ENCODE data around the gene DENND2A. TPM values are rescaled to one million over a fixed set of nuclear protein-coding genes. Genes with fewer than 3 reads are reported as not detected.

The DENND2A gene, protein sequence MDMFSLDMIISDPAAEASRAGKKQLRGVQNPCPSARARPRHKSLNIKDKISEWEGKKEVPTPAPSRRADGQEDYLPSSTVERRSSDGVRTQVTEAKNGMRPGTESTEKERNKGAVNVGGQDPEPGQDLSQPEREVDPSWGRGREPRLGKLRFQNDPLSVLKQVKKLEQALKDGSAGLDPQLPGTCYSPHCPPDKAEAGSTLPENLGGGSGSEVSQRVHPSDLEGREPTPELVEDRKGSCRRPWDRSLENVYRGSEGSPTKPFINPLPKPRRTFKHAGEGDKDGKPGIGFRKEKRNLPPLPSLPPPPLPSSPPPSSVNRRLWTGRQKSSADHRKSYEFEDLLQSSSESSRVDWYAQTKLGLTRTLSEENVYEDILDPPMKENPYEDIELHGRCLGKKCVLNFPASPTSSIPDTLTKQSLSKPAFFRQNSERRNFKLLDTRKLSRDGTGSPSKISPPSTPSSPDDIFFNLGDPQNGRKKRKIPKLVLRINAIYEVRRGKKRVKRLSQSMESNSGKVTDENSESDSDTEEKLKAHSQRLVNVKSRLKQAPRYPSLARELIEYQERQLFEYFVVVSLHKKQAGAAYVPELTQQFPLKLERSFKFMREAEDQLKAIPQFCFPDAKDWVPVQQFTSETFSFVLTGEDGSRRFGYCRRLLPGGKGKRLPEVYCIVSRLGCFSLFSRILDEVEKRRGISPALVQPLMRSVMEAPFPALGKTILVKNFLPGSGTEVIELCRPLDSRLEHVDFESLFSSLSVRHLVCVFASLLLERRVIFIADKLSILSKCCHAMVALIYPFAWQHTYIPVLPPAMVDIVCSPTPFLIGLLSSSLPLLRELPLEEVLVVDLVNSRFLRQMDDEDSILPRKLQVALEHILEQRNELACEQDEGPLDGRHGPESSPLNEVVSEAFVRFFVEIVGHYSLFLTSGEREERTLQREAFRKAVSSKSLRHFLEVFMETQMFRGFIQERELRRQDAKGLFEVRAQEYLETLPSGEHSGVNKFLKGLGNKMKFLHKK
- total RNA-seq (2014; rRNA removed; shearing (Covaris generic)) = 9.2 and 10.7 TPM in 2 replicates

- Histone ChIP-seq H3K4me1 (peaks cover 7% of the 10 kb centered on the region; the same call in 1 of the 2 replicates), H3K4me3 (peak within 1 kb of the TSS; percentile 78), H3K36me3 (no peaks in the 10 kb centered on the region), H3K27me3 (no peaks in the 10 kb centered on the region), H3K9me3 (replicated peaks) (no peaks in the 10 kb centered on the region), H3K27ac (peak within 1 kb of the TSS; percentile 81)
- peak; percentile 85 to 87 for DNase-seq
These were observed at the start of gene DENND2A for GRCh38 chr7:140640727-140641523. DENND2A (minus strand) TSS chr7:140640813; CDS start chr7:140602397, 38,416 bp downstream.

GRCh38 chr7:140689199-140690152 lies 48.9 kb upstream of the DENND2A start:
- Histone ChIP-seq H3K27me3 (no peaks in the 10 kb centered on the region), H3K36me3 (no peaks in the 10 kb centered on the region), H3K4me1 (no peaks in the 10 kb centered on the region), H3K9me3 (replicated peaks) (no peaks in the 10 kb centered on the region), H3K27ac (no peak overlapping the region), H3K4me3 (no peak overlapping the region)
- no peak for DNase-seq

GRCh38 chr7:140688341-140688740 lies 47.7 kb upstream of the DENND2A start:
- no peaks in the 10 kb centered on the region for H3K27me3 ChIP-seq
- H3K36me3 ChIP-seq = no peaks in the 10 kb centered on the region
- no peaks in the 10 kb centered on the region for H3K9me3 ChIP-seq (replicated peaks)
- H3K4me1 ChIP-seq = peaks cover 9% of the 10 kb centered on the region
- no peak overlapping the region for H3K27ac ChIP-seq
- DNase-seq = no peak
- no peak overlapping the region for H3K4me3 ChIP-seq

- H3K4me3 ChIP-seq = no peak overlapping the region
- no peak overlapping the region for H3K27ac ChIP-seq
- H3K9me3 ChIP-seq (replicated peaks) = no peaks in the 10 kb centered on the region
- peaks cover 12% of the 10 kb centered on the region for H3K4me1 ChIP-seq
- H3K36me3 ChIP-seq = no peaks in the 10 kb centered on the region
- DNase-seq = no peak
- H3K27me3 ChIP-seq = no peaks in the 10 kb centered on the region
These were observed 46.3 kb upstream of the DENND2A start for GRCh38 chr7:140686921-140687320.

DNA sequence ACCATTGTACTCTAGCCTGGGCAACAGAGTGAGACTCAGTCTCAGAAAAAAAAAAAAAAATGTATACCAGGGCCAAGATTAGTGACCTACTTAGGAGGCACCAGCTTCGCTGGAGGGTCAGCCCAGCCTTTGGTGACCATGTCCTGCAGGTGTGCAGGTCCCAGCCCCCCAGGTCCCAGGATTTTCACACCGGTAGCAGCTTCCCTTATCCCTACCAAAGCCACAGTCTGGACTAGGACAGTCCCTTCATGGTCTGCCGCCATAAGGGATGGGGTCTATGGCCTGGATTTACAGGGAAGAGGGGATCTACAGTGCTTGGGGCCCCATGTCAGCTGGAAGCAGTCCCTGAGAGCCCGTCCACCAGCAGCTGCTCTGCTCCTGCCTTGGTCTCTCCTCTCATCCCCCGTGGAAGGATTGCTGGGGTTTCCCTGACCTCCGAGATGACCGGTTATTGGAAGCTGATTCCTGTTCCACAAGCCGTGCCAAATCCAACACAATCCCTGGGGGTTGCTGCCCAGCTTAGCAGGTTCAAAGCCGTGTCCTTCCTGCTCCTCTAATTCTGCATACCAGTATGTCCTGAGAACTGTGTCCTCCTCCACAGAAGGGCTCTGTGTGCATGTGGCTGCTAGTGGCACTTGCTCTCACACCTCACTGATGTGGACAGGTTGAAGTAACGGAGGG lies 44.9 kb upstream of the DENND2A start:
- Histone ChIP-seq H3K9me3 (replicated peaks) (no peaks in the 10 kb centered on the region), H3K27me3 (no peaks in the 10 kb centered on the region), H3K27ac (no peak overlapping the region), H3K36me3 (no peaks in the 10 kb centered on the region), H3K4me1 (peaks cover 12% of the 10 kb centered on the region), H3K4me3 (no peak overlapping the region)
- no peak for DNase-seq

DNA sequence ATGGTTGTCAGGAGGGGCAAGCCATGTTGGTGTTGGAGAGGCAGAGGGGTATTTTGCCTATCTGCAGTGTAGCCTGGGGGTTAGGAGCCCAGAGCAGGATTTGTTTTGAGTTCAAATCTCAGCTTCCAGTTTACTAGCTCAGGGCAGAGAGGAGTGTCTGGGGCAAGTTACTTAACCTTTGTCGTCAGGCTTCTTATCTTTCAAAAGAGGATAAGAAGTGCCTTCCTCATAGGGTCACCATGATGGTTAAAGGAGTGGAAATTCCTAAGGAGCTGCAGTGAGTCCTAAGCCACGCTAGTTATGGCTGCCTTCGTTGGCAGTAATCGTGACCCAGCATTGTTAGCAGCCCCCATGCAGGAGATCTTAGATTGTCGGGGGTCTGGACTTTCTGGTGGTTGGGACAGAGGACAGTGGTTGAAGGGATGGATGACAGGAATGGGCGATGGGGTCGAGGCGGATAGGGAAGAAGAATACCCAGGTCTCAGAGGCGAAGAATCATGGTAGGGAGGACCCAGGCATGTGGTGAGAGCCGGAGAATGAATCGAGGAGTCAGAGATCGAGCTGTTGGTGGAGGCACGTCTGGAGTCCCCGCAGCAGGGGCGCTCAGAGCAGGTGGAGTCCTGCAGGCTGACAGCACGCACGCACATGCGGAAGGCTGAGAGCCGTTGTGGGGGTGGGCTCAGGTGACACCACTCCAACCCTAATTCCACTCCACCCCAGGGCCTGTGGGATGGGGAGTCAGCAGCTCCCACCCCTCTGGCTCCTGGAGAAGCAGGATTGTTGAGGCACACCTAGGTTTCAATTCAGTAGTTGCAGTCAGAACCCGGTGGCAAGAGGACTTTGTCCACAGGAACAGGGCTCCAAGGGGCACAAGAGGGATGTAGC lies 43.7 kb upstream of the DENND2A start:
- H3K27ac ChIP-seq = peak overlapping the region; percentile 42; the same call in 1 of the 2 replicates
- H3K36me3 ChIP-seq = no peaks in the 10 kb centered on the region
- H3K27me3 ChIP-seq = no peaks in the 10 kb centered on the region
- peaks cover 12% of the 10 kb centered on the region for H3K4me1 ChIP-seq
- H3K9me3 ChIP-seq (replicated peaks) = no peaks in the 10 kb centered on the region
- DNase-seq = no peak
- no peak overlapping the region for H3K4me3 ChIP-seq

GRCh38 chr7:140683657-140684056 lies 43.0 kb upstream of the DENND2A start:
- H3K27me3 ChIP-seq = no peaks in the 10 kb centered on the region
- no peaks in the 10 kb centered on the region for H3K9me3 ChIP-seq (replicated peaks)
- H3K4me3 ChIP-seq = no peak overlapping the region
- peak overlapping the region; percentile 42 for H3K27ac ChIP-seq
- DNase-seq = peak; percentile 78 to 85
- H3K36me3 ChIP-seq = no peaks in the 10 kb centered on the region
- H3K4me1 ChIP-seq = peaks cover 12% of the 10 kb centered on the region

DNA sequence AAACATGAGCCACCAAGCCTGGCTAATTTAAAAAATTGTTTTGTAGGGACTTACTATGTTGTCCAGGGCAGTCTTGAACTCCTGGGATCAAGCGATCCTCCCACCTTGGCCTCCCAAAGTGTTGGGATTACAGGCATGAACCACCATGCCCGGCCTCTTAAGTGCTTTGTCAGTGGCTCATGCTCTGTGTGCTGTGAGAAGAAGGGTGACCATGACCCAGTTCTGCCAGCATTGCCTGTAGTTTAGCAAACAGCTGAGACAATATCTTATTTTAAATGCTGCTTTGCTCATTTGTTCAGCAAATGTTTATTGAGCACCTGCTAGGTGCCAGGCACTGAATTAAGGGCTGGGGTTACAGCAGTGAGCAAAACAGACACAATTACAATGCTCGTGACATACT lies 41.2 kb upstream of the DENND2A start:
- H3K36me3 ChIP-seq = no peaks in the 10 kb centered on the region
- DNase-seq = no peak
- no peak overlapping the region for H3K4me3 ChIP-seq
- no peaks in the 10 kb centered on the region for H3K27me3 ChIP-seq
- peaks cover 12% of the 10 kb centered on the region for H3K4me1 ChIP-seq
- no peaks in the 10 kb centered on the region for H3K9me3 ChIP-seq (replicated peaks)
- no peak overlapping the region for H3K27ac ChIP-seq

DNA sequence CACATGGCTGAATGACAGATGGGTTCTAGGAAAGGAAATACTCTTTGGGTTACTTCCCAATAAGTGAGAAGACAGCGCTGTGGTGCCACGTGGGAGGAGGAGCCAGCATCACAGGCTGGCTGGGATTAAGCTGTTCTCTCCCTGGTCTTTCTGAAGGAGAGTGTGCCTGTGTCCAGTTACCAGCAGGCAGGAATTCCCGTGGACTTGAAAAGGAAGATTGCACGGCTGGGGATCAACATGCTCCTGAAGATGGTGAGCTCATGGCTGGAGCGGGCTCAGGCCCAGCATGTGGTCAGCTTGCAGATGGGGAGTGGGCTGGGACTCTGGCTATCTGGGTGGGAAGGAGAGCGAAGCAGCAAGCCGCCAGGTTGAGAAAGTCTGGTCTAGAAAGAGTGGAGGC lies 40.3 kb upstream of the DENND2A start:
- Histone ChIP-seq H3K4me1 (peaks cover 12% of the 10 kb centered on the region), H3K36me3 (no peaks in the 10 kb centered on the region), H3K27ac (no peak overlapping the region), H3K9me3 (replicated peaks) (no peaks in the 10 kb centered on the region), H3K4me3 (no peak overlapping the region), H3K27me3 (no peaks in the 10 kb centered on the region)
- DNase-seq = no peak

DNA sequence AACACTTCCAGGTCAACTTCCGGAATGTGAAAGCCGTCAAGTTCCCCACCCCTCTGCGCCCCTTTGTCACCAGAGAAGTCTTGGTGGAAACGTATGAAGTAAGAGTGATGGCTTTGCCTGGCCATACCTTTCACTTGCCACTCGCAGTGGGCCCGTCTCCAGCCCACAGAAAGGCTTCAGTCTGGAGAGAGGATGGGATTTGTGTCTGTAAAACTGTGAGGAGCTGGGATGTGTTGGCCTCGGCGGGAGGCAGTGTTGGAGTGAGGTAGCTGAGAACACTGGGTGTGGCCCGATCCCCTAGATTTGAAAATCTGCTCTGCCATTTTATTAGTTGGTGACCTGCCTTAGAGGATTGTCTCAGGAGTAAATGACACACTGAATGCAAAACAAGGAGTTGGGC lies 38.6 kb upstream of the DENND2A start:
- Histone ChIP-seq H3K4me1 (peaks cover 15% of the 10 kb centered on the region), H3K27me3 (no peaks in the 10 kb centered on the region), H3K9me3 (replicated peaks) (no peaks in the 10 kb centered on the region), H3K4me3 (no peak overlapping the region), H3K27ac (no peak overlapping the region), H3K36me3 (no peaks in the 10 kb centered on the region)
- no peak for DNase-seq

DNA sequence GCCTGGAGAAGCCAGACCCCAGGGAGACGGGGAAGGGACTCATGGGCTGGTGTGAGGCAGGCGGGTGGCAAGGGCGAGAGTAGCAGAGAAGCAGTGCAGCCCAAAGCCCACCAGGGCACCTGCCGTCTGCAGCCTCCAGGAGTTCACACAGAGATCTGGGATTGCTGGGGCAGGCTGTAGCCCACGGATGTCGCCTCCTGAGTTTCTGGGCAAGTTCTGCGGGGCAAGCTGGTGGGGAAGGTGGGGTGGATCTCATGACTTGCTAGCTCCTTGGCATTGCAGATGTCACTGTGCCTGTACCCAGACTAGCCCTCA lies 38.2 kb upstream of the DENND2A start:
- H3K36me3 ChIP-seq = no peaks in the 10 kb centered on the region
- H3K4me3 ChIP-seq = no peak overlapping the region
- no peaks in the 10 kb centered on the region for H3K9me3 ChIP-seq (replicated peaks)
- H3K4me1 ChIP-seq = peaks cover 11% of the 10 kb centered on the region
- H3K27ac ChIP-seq = no peak overlapping the region
- no peak for DNase-seq
- no peaks in the 10 kb centered on the region for H3K27me3 ChIP-seq

- DNase-seq = no peak
- no peak overlapping the region for H3K4me3 ChIP-seq
These were observed 37.6 kb upstream of the DENND2A start for GRCh38 chr7:140678081-140678815.

More at GRCh38 chr7:140678081-140678815, 37.6 kb upstream of the DENND2A start:
- H3K27me3 ChIP-seq = no peaks in the 10 kb centered on the region
- peaks cover 6% of the 10 kb centered on the region for H3K4me1 ChIP-seq
- no peak overlapping the region for H3K27ac ChIP-seq
- H3K36me3 ChIP-seq = no peaks in the 10 kb centered on the region
- no peaks in the 10 kb centered on the region for H3K9me3 ChIP-seq (replicated peaks)
